Renal pelvis (tissue), 4 donors: ENCODE data around the gene MAP2K4. TPM values are rescaled to one million over a fixed set of nuclear protein-coding genes. Genes with fewer than 3 reads are reported as not detected.

ENCODE experiments used
- DNase-seq: peaks from one replicate; pipeline ENCODE4 v3.0.0-alpha.2; 2013
- polyA plus RNA-seq, 3 donors: library from polyadenylated mRNA; unstranded; fragments of 120-200 nt; gene quantifications; one replicate each; pipeline ENCODE4 v1.2.1, GENCODE V29; 2013; ENCODE audit not compliant: insufficient read length in 3 of 3

Gene MAP2K4
- polyA plus RNA-seq, 3 donors, result 38.4 to 39.8 (median 39.2) TPM

DNA sequence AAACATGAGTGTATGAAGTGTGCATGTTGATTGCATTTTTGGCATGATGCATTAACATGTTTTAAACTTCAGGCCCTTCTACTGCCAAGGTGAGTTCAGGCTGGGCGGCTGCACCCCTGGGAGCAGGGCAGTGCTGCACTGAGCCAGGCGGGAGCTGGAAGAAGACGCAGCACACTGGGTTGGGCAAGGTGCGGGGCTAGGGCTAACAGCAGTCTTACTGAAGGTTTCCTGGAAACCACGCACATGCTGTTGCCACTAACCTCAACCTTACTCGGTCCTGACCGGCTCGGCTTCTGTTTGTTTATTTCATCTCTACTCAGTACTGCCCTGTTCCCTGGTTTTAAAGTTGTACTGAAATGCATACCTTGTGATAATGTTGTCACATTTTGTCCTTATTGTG, 61.0 kb downstream of the MAP2K4 start:
- DNase-seq, result no peak

DNA sequence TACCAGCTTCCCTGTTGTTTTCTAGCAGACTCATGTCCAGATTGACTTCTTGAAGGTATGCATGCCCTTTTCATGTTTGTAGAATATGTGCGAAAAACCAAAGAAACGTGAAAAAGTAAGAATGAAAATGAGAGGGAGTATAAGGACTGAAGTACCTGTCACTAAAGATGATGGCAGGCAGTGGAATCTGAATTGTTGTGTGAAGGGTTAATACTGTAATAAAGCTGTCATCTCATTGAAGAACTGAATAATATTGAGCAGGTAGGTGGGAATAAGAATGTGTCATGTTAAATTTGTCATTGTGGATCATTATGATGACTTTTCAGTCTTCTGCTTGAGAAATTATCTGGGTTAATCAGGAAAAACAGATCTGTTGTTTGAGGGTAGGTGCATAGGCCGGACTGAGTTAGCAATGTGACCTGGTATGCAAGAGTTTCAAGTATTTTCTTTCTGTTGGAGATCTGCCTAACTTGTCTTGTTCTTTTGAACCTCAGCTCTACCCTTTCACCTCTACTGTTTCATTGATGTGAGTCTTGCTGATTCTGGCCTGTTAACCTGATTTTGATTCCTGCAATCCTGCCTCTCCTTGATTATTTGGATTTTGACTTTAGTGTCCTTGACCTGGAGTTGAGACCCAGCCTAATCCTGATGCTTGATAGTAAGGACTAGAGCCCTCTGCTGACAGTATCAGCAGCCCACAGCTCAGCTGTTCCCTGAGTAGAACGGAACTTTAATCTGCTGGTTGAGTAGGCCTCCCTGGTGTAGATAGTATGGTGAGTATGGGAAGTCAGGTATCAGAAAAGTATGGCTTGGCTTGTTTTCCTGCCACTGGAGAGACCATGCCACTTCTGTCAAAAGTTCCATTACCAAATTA, 64.6 kb downstream of the MAP2K4 start:
- DNase-seq, result no peak

DNA sequence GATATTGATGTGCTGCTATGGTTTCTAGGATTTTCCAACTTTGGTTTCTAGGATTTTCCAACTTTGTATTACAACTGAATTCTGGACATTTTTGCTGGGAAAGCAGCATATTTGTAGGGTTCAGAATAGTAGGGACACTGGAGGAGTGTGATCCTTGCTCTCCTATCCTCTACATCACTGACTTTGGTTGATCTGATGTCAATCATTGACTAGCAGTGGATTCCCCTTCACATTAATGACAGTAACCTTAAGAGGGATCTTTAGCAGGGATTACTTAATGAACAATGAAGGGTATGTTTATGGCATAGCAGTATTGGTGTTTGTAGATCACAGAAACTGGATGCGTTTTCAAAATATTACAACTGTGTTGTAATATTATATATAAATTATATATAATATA, 67.4 kb downstream of the MAP2K4 start:
- DNase-seq, result no peak

DNA sequence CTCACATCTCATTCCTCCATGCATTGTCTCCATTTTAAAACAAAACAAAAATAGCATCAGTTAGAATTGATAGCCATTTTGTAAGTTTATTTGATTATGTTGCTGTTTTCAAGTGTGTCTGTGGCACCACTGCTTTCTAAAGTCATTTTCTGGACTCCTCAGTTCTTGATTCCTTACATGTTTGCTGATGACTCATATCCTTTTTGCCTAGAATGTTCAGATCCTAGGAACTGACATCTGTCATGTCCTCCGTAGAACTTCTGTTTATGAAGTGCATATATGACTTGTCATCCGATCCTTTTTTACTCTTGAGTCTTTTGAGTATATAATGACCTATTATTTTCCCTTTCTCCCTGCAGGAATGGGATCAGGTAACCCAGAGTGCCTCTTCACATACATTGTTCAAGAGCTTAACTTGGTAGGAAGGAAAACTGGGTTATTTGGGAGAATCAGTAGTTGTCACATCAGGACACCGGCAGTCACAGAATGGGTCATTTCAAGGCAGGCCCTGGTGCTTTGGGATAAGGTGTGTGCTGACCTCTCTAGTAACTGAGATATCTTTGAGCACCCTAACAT, 69.2 kb downstream of the MAP2K4 start:
- no peak for DNase-seq

DNA sequence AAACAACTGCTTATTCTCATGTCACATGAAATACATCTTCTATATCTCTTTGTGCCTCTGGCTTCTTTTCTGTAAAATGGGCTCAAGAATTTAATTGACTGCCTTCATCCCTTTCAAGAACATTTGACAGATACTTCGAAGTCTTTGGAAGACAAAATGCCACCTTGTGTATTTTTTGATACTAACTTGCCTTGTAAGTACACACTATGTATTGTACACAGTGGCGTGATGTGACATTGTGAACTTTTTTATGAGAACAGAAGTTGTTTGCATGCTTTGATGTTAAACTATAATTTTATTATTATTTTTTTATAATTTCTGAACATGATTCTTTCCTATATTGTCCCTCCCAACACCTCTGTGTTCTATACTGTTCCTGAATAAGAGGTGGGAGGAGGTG, 73.7 kb downstream of the MAP2K4 start:
- no peak for DNase-seq

DNA sequence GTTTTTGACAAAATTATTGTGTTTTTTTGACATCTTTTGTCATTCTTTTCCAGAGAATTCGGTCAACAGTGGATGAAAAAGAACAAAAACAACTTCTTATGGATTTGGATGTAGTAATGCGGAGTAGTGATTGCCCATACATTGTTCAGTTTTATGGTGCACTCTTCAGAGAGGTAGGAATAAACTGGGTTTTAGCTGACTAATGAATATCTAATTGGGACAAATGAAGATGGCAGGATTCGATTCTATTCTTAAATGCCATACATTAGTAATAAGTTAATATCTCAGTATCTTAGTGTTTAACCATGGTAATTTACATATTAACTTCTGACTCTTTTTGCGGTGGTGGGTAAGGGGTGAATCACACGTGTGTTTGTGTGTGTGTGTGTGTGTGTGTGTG, 74.8 kb downstream of the MAP2K4 start:
- DNase-seq, result no peak

DNA sequence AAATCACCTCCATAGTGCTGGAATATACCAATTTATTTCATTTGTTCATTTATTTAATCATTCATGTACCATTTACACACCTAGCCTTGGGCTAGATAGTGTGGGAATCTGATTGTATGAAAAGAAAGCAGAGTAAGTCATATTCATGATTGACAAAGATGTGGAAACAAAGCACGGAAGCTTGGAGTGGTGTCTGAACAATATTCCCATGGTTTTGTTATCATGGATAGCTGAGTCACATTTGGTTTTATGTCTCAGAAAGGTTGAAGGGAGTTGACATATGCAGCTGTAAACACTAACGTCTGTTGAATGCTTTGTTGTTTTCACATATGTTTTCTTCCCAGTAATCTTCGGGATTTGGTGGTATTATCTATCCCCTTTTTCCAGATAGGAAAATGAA, 76.6 kb downstream of the MAP2K4 start:
- DNase-seq, result no peak

DNA sequence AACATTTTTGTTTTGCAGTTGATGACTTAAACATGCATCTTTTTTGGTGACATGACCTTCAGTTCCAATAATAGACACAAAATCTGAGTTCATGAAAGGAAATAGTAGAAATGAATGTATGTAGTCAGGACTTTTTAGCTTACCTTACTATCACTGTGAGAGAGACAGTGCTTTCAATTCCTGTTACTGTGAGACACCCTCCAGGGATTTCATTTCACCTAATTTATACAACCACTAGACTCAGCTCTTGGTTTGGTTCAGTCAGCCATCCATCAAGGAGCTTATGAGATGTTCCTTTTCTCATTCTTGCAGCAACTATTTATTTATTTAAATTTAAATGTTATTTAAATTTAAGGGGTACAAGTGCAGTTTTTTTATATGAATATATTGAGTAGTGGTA, 77.9 kb downstream of the MAP2K4 start:
- DNase-seq, result no peak

DNA sequence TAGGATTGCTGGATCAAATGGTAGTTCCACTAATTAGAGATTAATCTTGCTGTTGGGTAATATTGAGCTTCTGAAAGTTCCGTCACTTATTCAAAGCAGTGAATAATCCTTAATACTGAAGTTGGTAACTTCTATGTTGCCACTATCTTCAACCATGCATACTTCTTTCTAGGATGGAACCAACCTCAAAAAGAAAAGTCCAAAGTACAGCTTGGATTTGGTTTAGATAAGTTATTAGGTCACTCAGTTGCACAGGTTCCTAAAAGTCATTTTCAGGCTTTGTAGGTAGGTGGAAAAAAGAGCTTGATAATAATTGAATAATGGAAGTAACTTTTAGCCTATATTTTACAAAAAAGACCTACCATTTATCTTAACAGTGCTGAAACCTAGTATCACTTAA, 78.7 kb downstream of the MAP2K4 start:
- DNase-seq, result no peak

DNA sequence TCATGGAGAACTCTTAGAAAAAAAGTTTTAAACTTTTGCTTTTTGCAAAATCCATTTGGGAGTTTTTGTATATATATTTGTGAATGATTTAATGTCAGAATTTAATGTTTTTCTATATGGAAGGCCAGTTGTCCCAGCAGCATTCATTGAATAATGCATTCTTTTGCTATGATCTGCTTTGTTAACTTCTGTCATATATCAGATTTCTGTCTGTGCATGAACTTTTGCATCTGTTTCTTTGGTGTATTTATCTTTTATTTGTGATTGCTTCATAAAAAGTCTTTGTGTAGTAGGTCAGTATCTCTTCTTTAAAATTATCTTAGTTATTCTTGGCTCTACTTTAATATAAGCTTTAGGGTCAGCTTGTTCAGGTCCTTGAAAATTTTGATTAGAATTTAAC, 84.2 kb downstream of the MAP2K4 start:
- no peak for DNase-seq

DNA sequence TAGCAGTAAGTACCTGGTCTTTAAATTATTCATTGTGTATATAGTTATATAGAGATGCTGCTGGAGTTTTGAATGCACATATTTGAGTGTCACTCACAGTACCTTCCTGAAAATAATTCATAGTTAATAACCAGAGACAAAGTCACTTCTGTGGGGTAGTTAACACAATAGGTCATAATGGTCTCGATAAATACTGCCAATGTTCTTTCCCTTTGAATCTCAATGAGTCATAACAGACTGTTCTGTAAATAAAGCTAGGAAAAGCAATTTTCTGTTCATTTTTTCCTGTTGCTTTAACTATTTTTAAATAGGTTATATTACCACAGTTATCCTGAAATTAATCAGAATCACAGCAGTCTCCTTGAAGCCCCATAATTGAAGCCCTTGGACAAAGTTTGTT, 87.2 kb downstream of the MAP2K4 start:
- no peak for DNase-seq

DNA sequence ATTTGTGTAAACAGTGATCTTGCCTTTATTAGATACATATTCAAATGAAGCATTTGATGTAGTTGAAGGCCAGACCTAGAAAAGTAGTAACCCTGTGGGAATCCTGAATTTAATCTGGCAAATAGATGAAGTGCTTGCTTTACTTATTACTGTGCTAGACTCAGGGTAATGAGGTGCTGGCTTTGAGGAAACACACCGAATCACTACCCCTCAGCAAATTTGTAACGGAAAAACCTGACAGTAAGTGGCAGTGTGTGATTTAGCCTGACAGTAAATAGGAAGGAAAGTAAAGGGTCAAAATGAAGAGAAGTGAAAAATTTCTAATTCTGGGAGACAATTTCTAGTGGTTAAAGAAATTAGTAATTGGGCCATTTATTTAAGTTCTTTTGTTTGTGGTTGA, 90.2 kb downstream of the MAP2K4 start:
- no peak for DNase-seq

DNA sequence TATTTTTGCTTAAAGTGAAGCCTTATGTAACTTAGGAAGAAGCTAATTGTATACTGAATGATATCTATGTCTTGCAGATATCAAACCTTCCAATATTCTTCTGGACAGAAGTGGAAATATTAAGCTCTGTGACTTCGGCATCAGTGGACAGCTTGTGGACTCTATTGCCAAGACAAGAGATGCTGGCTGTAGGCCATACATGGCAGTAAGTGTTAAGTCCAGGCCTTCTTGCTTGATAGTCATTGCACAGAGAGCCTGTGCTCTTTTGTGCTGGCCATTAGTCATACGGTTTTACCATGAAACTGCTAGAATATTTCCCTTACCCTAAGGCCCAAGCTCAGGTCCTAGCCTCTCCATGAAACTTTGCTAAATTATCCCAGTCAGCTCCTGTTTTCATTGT, 92.5 kb downstream of the MAP2K4 start:
- no peak for DNase-seq

DNA sequence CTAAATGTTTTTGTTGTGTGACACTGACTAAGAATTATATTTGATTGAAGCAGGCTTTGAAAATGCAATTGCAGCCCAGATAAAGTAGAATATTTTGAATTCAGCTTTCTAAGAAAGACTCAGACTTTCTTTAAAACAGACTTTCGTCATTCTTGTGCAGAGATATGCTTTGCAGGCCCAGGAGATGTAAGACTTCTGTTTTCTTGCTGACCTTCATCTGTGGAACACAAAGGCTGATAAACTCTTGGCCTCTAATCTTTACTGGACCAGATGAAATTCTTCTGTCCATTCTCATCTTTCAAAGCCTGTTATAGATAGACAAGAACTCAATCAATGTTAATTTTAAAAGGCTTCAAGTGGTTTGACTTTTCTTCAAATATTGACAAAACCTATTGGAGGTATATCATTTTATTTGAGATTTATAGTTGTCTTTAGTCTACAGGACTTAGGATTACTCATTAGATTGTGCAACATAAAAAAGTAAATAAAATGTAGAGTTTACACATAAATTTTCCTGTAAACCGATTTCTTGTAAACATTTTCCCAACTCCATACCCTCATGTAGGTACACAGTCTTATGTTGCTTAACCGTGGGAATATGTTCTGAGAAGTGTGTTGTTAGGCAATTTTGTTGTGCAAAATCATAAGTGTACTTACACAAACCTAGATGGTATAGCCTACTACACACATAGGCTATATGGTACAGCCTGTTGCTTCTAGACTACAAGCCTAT, 94.2 kb downstream of the MAP2K4 start:
- DNase-seq, result no peak

DNA sequence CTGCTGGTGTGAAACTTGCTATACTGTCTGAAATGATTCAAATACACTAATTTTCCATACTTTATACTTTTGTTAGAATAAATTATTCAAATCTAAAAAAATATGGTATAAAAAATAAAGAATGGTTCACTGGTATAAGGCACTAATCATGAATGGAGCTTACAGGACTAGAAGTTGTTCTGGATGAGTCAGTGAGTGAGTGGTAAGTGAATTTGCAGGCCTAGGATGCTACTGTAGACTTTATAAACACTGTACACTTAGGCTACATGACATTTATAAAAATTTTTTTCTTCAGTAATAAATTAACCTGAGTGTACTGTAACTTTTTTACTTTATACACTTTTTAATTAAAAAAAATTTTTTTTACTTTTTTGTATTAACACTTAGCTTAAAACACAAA, 95.5 kb downstream of the MAP2K4 start:
- no peak for DNase-seq

DNA sequence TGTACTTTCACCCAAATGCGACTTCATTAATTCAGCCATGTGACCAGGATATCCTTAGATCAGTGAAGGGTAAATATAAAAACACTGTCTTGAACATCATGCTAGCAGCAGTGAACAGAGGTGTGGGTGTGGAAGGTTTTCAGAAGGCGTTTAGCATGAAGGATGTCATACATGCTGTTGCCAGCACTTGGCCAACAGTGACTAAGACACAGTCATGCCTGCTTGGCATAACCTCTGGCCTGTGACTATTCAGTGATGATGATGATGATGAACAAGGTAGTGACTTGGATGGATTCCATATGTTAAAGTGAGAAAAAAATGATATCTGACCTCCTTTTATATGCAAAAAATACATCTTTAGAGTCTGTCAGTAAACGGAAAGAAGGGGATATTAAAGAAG, 97.9 kb downstream of the MAP2K4 start:
- no peak for DNase-seq

DNA sequence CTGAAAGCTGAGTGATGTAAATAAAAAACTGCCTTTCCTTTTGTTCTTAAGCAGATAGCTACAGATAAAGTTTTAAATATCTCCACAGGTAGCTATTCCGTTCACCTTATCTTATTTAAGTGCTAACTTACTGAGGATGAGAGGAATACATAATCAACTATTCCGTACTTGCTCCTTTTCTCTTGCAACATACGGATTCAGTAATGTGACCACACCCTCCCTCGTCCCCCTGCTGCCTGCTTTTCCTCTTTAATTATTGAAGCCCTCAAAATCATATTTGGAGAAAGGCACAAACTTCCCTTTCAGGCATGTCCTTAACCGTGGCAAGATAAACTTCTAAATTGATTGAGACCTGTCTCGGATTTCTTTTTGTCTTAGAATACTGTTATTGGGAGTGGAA, 101.4 kb downstream of the MAP2K4 start:
- no peak for DNase-seq

DNA sequence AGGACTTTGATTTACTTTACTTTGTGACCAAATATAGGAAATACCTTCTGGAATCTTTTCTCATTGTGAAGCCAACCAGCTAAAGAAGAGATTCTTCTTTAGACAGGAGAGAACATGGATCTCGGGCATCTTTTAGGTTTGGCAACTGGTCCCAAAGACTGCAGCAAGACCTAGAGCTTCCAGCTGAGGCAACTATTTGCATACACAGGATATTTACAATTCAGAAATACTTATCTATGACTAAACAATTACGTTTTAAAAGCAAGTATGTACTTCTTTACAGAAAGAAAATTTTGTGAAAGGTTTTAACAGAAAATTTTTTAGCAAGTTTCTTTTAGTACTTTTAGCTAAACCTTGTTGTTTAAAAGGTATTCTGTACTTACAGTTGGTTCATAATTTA, 106.5 kb downstream of the MAP2K4 start:
- DNase-seq, result no peak

DNA sequence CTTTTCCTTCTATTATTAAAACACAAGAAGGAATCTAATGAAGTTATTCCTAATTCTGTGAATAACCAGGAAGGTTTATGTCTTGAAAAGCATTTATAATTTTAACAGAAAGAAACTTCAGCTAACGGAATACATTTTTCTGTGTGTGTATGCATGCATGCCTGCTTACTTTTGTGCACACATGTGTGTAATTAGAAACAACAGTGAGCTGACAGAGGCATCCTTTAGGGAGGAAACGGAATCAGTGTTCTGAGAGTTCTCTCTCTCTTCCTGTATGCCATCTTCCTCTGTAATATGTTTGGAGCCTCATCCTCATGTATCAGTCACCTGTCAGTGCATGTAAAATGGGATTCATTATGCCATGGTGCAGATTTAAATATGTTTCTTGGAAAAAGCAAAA, 107.0 kb downstream of the MAP2K4 start:
- DNase-seq, result no peak

DNA sequence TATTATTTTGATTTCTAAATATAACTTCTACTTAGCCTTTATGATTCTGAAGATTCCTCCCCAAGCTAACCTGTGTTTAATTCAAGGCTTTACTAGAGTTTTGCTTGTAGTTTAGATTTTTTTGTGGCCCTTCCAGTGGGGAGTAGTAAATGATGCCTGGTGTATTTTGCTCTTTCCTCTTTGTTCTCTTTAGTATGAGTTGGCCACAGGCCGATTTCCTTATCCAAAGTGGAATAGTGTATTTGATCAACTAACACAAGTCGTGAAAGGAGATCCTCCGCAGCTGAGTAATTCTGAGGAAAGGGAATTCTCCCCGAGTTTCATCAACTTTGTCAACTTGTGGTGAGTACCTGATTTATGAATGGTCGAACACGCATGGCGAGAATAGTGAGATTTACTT, 108.3 kb downstream of the MAP2K4 start:
- DNase-seq, result no peak

DNA sequence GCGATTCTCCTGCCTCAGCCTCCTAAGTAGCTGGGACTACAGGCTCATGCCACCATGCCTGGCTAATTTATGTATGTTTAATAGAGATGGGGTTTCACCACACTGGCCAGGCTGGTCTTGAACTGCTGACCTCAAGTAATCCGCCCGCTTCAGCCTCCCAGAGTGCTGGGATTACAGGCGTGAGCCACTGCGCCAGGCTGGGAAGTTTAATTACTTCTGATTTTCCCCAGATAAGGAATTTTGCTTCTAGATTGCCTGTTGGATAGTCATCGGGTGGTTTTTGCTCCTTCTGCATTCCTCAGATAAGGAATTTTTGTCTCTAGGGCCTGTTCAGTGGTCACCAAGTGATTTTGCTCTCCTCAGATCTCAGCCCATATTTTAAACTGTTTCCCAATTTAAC, 112.5 kb downstream of the MAP2K4 start:
- no peak for DNase-seq

DNA sequence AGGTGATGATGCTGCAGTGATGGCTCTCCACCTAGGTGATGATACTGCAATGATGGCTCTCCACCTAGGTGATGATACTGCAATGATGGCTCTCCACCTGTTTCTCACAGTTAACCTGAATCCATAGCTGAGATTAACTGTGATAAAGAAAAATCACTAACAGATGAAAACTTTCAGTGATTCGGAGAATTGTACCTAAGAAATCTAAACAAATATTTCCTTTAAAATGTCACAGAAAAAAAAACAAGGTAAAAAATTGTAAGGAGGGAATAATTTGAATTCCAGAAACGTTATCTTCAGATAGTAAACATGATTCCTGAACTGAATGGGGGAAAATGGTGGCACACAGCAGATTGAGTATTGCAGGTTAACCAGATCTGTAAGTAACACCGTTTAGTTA, 113.4 kb downstream of the MAP2K4 start:
- no peak for DNase-seq

DNA sequence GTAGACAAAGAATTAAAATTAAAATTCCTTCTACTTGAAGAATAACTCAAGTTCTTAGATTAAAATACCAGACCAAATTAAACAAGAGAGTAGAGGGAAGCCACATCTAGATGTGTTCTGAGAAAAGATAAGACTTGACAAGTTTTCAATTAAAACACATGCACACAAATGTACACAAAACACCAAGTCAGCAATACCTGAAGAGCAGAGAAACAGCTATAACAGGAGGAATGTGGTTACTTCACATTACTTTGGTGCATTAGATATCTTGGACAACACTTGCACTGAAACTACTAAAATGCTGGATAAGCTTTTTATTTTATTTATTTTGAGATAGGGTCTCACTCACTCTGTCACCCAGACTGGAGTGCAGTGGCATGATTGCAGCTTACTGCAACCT, 113.9 kb downstream of the MAP2K4 start:
- DNase-seq, result no peak
